ENCODE measurements around the gene SSBP4. TPM values are rescaled to one million over a fixed set of nuclear protein-coding genes. Genes with fewer than 3 reads are reported as not detected.

SSBP4 gene
- total and polyA plus RNA-seq, 4 donors: 4.0 to 19.0 (median 11.5) TPM

DNA sequence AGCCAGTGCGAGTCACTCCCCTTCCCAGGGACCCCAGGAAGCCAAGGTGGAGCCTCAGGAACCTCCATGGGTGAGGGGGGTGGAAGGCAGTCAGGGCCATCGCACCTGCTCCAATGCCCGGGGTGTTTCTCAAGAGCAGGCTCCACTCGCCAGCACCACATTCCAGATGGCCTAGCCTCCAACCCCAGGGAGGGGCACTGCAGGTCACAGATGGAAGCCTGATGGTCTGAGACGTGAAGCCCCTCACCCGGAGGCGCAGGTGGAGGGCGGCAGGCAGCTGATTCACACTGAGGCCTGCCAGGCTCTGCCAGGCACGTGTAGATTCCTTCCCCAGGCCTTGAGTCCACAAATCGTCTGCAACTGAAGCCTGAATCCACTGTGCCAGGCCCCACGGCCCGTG is 41.7 kb downstream of the SSBP4 start:
- no peak for TF ChIP-seq YY1 (IDR thresholded peaks at IDR 0.05)
- no peak for TF ChIP-seq GABPA (IDR thresholded peaks at IDR 0.05 in 1 of 2, conservative IDR thresholded peaks at IDR 0.05 in 1 of 2)
- no peak for TF ChIP-seq JUND (IDR thresholded peaks at IDR 0.05)
- no peak for TF ChIP-seq FOXA1 (IDR thresholded peaks at IDR 0.05)
- TF ChIP-seq HNF4G (IDR thresholded peaks at IDR 0.05): no peak
- TF ChIP-seq, protein P1, sequence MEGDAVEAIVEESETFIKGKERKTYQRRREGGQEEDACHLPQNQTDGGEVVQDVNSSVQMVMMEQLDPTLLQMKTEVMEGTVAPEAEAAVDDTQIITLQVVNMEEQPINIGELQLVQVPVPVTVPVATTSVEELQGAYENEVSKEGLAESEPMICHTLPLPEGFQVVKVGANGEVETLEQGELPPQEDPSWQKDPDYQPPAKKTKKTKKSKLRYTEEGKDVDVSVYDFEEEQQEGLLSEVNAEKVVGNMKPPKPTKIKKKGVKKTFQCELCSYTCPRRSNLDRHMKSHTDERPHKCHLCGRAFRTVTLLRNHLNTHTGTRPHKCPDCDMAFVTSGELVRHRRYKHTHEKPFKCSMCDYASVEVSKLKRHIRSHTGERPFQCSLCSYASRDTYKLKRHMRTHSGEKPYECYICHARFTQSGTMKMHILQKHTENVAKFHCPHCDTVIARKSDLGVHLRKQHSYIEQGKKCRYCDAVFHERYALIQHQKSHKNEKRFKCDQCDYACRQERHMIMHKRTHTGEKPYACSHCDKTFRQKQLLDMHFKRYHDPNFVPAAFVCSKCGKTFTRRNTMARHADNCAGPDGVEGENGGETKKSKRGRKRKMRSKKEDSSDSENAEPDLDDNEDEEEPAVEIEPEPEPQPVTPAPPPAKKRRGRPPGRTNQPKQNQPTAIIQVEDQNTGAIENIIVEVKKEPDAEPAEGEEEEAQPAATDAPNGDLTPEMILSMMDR (IDR thresholded peaks at IDR 0.05; ENCODE audit: low read depth, low read length, missing input control): no peak
- TF ChIP-seq, protein P2, sequence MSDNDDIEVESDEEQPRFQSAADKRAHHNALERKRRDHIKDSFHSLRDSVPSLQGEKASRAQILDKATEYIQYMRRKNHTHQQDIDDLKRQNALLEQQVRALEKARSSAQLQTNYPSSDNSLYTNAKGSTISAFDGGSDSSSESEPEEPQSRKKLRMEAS (IDR thresholded peaks at IDR 0.05): no peak
- H3K9ac ChIP-seq (ENCODE audit: low read depth in 1 of 2, low read length in 2 of 2): no peak overlapping the region
- no peak for DNase-seq (ENCODE audit: low spot score)
- H3K27ac ChIP-seq (ENCODE audit: low read depth in 1 of 2, low read length in 2 of 2): peak overlapping the region; percentile 58 to 81
- H3K27me3 ChIP-seq (ENCODE audit: control insufficient read depth in 4 of 4, insufficient read depth in 4 of 4, low read length in 3 of 4): no peaks in the 10 kb centered on the region
- WGBS: 86% methylated on average over 12 of the region's 12 CpGs
- peaks cover 4 to 43% (median 12%) of the 10 kb centered on the region in 4 donors for H3K36me3 ChIP-seq (ENCODE audit: control insufficient read depth in 4 of 4, insufficient read depth in 3 of 4, low read depth in 1 of 4, low read length in 3 of 4)
- H3K4me3 ChIP-seq (ENCODE audit: low read depth in 1 of 3, low read length in 3 of 3): no peak overlapping the region
- no peaks in the 10 kb centered on the region for H3K9me3 ChIP-seq (ENCODE audit: control insufficient read depth in 4 of 4, low read length in 3 of 4)
- H3K4me1 ChIP-seq (ENCODE audit: control insufficient read depth in 4 of 4, insufficient read depth in 4 of 4, low read length in 3 of 4): peaks cover 12 to 29% (median 24%) of the 10 kb centered on the region in 4 donors

DNA sequence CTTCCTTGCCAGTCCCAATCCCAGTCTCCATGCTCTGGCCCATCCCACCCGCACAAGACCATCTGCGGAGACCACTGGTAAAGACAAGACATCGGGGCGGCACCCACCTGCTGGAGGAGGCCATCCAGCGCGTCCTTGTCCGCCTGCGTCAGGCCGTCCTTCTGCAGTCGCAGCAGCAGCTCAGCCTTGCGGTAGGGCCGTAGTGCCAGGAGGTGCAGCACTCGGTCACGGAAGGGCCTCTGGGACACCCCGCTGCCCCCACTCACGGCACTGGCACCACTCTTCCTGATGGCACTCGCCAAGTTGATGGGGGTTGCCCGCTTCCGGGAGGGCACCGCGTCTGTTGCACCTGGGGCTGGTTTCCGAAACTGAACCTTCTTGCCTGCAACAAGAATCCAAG is 42.3 kb downstream of the SSBP4 start:
- H3K27me3 ChIP-seq (ENCODE audit: control insufficient read depth in 4 of 4, insufficient read depth in 4 of 4, low read length in 3 of 4): no peaks in the 10 kb centered on the region
- no peak overlapping the region for H3K9ac ChIP-seq (ENCODE audit: low read depth in 1 of 2, low read length in 2 of 2)
- 95% methylated on average over 22 of the region's 22 CpGs for WGBS
- peak overlapping the region in 1 of 2 donors; percentile 23 for H3K27ac ChIP-seq (ENCODE audit: low read depth in 1 of 2, low read length in 2 of 2)
- no peak overlapping the region for H3K4me3 ChIP-seq (ENCODE audit: low read depth in 1 of 3, low read length in 3 of 3)
- no peaks in the 10 kb centered on the region for H3K9me3 ChIP-seq (ENCODE audit: control insufficient read depth in 4 of 4, low read length in 3 of 4)
- TF ChIP-seq, protein P3, sequence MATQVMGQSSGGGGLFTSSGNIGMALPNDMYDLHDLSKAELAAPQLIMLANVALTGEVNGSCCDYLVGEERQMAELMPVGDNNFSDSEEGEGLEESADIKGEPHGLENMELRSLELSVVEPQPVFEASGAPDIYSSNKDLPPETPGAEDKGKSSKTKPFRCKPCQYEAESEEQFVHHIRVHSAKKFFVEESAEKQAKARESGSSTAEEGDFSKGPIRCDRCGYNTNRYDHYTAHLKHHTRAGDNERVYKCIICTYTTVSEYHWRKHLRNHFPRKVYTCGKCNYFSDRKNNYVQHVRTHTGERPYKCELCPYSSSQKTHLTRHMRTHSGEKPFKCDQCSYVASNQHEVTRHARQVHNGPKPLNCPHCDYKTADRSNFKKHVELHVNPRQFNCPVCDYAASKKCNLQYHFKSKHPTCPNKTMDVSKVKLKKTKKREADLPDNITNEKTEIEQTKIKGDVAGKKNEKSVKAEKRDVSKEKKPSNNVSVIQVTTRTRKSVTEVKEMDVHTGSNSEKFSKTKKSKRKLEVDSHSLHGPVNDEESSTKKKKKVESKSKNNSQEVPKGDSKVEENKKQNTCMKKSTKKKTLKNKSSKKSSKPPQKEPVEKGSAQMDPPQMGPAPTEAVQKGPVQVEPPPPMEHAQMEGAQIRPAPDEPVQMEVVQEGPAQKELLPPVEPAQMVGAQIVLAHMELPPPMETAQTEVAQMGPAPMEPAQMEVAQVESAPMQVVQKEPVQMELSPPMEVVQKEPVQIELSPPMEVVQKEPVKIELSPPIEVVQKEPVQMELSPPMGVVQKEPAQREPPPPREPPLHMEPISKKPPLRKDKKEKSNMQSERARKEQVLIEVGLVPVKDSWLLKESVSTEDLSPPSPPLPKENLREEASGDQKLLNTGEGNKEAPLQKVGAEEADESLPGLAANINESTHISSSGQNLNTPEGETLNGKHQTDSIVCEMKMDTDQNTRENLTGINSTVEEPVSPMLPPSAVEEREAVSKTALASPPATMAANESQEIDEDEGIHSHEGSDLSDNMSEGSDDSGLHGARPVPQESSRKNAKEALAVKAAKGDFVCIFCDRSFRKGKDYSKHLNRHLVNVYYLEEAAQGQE (IDR thresholded peaks at IDR 0.05): no peak
- TF ChIP-seq, protein P4, sequence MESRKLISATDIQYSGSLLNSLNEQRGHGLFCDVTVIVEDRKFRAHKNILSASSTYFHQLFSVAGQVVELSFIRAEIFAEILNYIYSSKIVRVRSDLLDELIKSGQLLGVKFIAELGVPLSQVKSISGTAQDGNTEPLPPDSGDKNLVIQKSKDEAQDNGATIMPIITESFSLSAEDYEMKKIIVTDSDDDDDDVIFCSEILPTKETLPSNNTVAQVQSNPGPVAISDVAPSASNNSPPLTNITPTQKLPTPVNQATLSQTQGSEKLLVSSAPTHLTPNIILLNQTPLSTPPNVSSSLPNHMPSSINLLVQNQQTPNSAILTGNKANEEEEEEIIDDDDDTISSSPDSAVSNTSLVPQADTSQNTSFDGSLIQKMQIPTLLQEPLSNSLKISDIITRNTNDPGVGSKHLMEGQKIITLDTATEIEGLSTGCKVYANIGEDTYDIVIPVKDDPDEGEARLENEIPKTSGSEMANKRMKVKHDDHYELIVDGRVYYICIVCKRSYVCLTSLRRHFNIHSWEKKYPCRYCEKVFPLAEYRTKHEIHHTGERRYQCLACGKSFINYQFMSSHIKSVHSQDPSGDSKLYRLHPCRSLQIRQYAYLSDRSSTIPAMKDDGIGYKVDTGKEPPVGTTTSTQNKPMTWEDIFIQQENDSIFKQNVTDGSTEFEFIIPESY (IDR thresholded peaks at IDR 0.05): no peak
- TF ChIP-seq YY1 (IDR thresholded peaks at IDR 0.05): no peak
- TF ChIP-seq, protein P2 (IDR thresholded peaks at IDR 0.05): no peak
- TF ChIP-seq NR2F2 (IDR thresholded peaks at IDR 0.05): no peak
- TF ChIP-seq, protein P1 (IDR thresholded peaks at IDR 0.05; ENCODE audit: low read depth, low read length, missing input control): no peak
- TF ChIP-seq GABPA (IDR thresholded peaks at IDR 0.05 in 1 of 2, conservative IDR thresholded peaks at IDR 0.05 in 1 of 2): no peak
- TF ChIP-seq FOXA1 (IDR thresholded peaks at IDR 0.05): no peak
- TF ChIP-seq HNF4G (IDR thresholded peaks at IDR 0.05): no peak
- TF ChIP-seq RXRA (IDR thresholded peaks at IDR 0.05): no peak
- TF ChIP-seq FOXA2 (IDR thresholded peaks at IDR 0.05): no peak
- TF ChIP-seq RAD21 (IDR thresholded peaks at IDR 0.05): no peak
- TF ChIP-seq EGR1 (IDR thresholded peaks at IDR 0.05; ENCODE audit: low read depth in 2 of 2): no peak
- TF ChIP-seq SP1 (IDR thresholded peaks at IDR 0.05): no peak
- TF ChIP-seq JUND (IDR thresholded peaks at IDR 0.05): no peak
- no peak for DNase-seq (ENCODE audit: low spot score)
- H3K4me1 ChIP-seq (ENCODE audit: control insufficient read depth in 4 of 4, insufficient read depth in 4 of 4, low read length in 3 of 4): peaks cover 14 to 35% (median 28%) of the 10 kb centered on the region in 4 donors
- H3K36me3 ChIP-seq (ENCODE audit: control insufficient read depth in 4 of 4, insufficient read depth in 3 of 4, low read depth in 1 of 4, low read length in 3 of 4): peaks cover 4 to 37% (median 10%) of the 10 kb centered on the region in 4 donors
